Activated CD8-positive, alpha-beta memory T cell treated with anti-CD3 and anti-CD28 coated beads, Interleukin-2, amount 10 ng/mL, durations not matched to agents 7 days and 5 days (primary cell): ENCODE measurements around the gene PFDN5. TPM values are rescaled to one million over a fixed set of nuclear protein-coding genes. Genes with fewer than 3 reads are reported as not detected.

Experiments
- ATAC-seq: fragments of 150-1000 bp; cut with Tn5 transposase; one replicate; pipeline ENCODE4 v1.10.0; 2021; ENCODE audit warnings: moderate library complexity
- CTCF ChIA-PET: fragments of 350-600 bp; sonication (Branson Sonifier 250); formaldehyde crosslinking; loops from one replicate; lab custom pipeline; 2021; ENCODE audit warnings: antibody characterized with exemption; lab: Charles Lee
- DNase-seq: peaks from one replicate; pipeline ENCODE4 v3.0.0-alpha.2; 2020
- H3K27ac Mint-ChIP-seq: one replicate; pipeline ENCODE4 v1.8.0; 2021; ENCODE audit warnings: mild to moderate bottlenecking, mixed read lengths
- H3K27me3 Mint-ChIP-seq: one replicate; pipeline ENCODE4 v1.8.0; 2021; ENCODE audit warnings: mixed read lengths
- H3K36me3 Mint-ChIP-seq: one replicate; pipeline ENCODE4 v1.8.0; 2021; ENCODE audit warnings: mild to moderate bottlenecking, mixed read lengths
- H3K4me1 Mint-ChIP-seq: one replicate; pipeline ENCODE4 v1.8.0; 2021; ENCODE audit warnings: mixed read lengths
- H3K4me3 Mint-ChIP-seq: one replicate; pipeline ENCODE4 v1.8.0; 2021; ENCODE audit warnings: mild to moderate bottlenecking, moderate library complexity, mixed read lengths
- H3K9me3 Mint-ChIP-seq: one replicate; pipeline ENCODE4 v1.8.0; 2022; ENCODE audit warnings: low read depth, mixed read lengths
- total RNA-seq, 2 experiments: library from RNA; stranded (reverse); gene quantifications; one replicate each; pipeline ENCODE4 v1.2.3, GENCODE V29; 2021

The PFDN5 gene
- total RNA-seq: 100 to 1,000 TPM; 283 to 298 TPM

GRCh38 chr12:53295070-53295890 is at the start of gene PFDN5:
Gene PFDN5 (plus strand): TSS chr12:53295542. CDS start chr12:53295568, 26 bp downstream.
- H3K9me3 Mint-ChIP-seq: no peaks in the 10 kb centered on the region
- DNase-seq (peak; percentile 93), ATAC-seq (peak; percentile 88)
- H3K4me3 Mint-ChIP-seq: peak within 1 kb of the TSS; percentile 98
- peaks cover 49% of the 10 kb centered on the region for H3K4me1 Mint-ChIP-seq
- peaks cover 43% of the 10 kb centered on the region for H3K36me3 Mint-ChIP-seq
- H3K27ac Mint-ChIP-seq: peak within 1 kb of the TSS; percentile 92
- CTCF ChIA-PET: interaction anchor here (0.6 to 4.4 kb wide), 21 partner anchors 8 to 229 kb away, joined by 3 to 49 read pairs (median 4); partner anchors contain the start of genes AAAS, CSAD, ESPL1 and ZNF740
- no peaks in the 10 kb centered on the region for H3K27me3 Mint-ChIP-seq

DNA sequence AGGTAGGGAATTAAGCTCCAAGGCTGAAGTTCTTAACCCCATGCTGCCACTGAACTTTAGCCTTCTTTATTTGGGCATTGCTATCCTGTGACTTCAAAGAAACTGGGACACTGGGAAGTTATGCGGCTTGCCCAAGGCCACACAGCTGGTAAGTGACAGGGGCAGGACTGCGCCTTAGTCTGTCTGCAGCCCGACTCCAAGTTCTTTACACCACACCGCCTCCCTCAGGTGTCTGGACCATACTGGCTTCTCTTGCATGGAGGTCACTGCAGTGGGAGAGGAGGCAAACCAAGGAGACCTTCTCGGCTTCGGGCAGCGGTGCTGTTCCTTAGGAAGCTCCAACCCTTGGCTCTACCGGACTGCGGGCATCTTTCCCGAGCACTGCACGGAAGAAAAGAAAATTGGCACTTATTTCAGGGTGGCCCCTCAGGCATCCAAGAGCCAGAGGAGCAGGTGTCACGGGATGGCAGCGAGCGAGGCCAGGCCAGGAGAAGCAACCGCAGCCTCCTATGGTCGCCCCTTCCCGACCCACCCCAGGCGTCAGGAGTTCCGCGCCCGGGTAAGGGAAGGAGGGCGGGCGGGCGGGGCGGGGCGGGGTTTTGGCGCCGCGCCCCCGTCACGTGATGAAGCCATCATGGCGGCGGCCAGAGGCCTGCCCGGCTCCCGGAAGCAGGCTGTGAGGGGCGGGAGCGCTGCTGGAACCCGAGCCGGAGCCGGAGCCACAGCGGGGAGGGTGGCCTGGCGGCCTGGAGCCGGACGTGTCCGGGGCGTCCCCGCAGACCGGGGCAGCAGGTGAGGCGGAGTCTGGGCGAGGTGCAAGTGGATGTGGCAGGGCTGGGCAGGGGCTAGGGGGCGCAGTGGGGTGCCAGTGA is 43.6 kb upstream of the PFDN5 start:
- DNase-seq (peak; percentile 81), ATAC-seq (peak; percentile 89)
- Mint-ChIP-seq H3K36me3 (peaks cover 8% of the 10 kb centered on the region), H3K27ac (peak overlapping the region; percentile 88), H3K27me3 (no peaks in the 10 kb centered on the region), H3K4me3 (peak overlapping the region; percentile 99), H3K4me1 (peaks cover 42% of the 10 kb centered on the region), H3K9me3 (no peaks in the 10 kb centered on the region)
- CTCF ChIA-PET: interaction anchor here (0.7 to 11.5 kb wide), 19 partner anchors 9 to 197 kb away, joined by 3 to 294 read pairs (median 4); partner anchors contain the start of genes AAAS, CSAD, ESPL1 and ITGB7

GRCh38 chr12:53252349-53252916 is 42.9 kb upstream of the PFDN5 start:
- H3K9me3 Mint-ChIP-seq: no peaks in the 10 kb centered on the region
- DNase-seq (no peak), ATAC-seq (no peak)
- peak overlapping the region; percentile 99 for H3K4me3 Mint-ChIP-seq
- CTCF ChIA-PET: interaction anchor here (0.7 to 11.5 kb wide), 9 partner anchors 9 to 148 kb away, joined by 3 to 294 read pairs (median 11); partner anchors contain the start of genes AAAS, ESPL1 and ITGB7
- H3K27ac Mint-ChIP-seq: peak overlapping the region; percentile 88
- peaks cover 42% of the 10 kb centered on the region for H3K4me1 Mint-ChIP-seq
- H3K36me3 Mint-ChIP-seq: peaks cover 8% of the 10 kb centered on the region
- H3K27me3 Mint-ChIP-seq: no peaks in the 10 kb centered on the region

DNA sequence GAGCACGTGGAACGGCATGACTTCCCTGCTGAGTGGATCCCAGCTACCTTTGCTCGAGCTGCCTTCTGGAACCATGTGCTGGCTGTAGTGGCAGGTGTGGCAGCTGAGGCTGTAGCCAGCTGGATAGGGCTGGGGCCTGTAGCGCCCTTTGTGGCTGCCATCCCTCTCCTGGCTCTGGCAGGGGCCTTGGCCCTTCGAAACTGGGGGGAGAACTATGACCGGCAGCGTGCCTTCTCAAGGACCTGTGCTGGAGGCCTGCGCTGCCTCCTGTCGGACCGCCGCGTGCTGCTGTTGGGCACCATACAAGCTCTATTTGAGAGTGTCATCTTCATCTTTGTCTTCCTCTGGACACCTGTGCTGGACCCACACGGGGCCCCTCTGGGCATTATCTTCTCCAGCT is 42.0 kb upstream of the PFDN5 start:
- Mint-ChIP-seq H3K27me3 (no peaks in the 10 kb centered on the region), H3K36me3 (peaks cover 8% of the 10 kb centered on the region), H3K9me3 (no peaks in the 10 kb centered on the region), H3K4me3 (peak overlapping the region; percentile 99), H3K4me1 (peaks cover 44% of the 10 kb centered on the region), H3K27ac (peak overlapping the region; percentile 88)
- CTCF ChIA-PET: interaction anchor here (0.9 to 11.5 kb wide), 8 partner anchors 8 to 174 kb away, joined by 3 to 294 read pairs (median 8); partner anchors contain the start of genes ESPL1, ITGB7 and SPRYD3
- DNase-seq: no peak
- no peak for ATAC-seq

- Mint-ChIP-seq H3K9me3 (no peaks in the 10 kb centered on the region), H3K27ac (peak overlapping the region; percentile 25), H3K27me3 (no peaks in the 10 kb centered on the region), H3K36me3 (peaks cover 8% of the 10 kb centered on the region), H3K4me3 (no peak overlapping the region), H3K4me1 (peaks cover 53% of the 10 kb centered on the region)
- CTCF ChIA-PET: interaction anchor here (4.4 to 11.5 kb wide), 2 partner anchors 14 to 41 kb away, joined by 41 to 294 read pairs; partner anchors contain the start of genes ESPL1 and ITGB7
- ATAC-seq (no peak), DNase-seq (no peak)
Observed at GRCh38 chr12:53254816-53255545, 40.4 kb upstream of the PFDN5 start.

DNA sequence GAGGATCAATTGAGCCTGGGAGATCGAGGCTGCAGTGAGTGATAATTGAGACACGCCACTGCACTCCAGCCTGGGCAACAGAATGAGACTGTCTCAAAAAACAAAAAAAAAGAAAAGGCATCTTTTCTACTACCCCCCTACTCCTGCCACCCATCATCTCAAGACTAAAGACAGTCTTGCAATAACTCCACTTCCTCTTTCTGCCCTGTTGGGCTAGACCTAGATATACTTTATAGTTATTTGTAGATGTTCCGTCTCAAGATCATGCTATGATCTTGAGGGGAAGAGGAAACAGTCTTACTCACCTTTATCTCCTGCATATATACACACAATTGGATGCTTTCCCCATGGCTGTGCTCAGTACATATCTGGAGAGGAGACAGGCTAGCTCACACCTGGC is 39.3 kb upstream of the PFDN5 start:
- H3K4me3 Mint-ChIP-seq: no peak overlapping the region
- H3K9me3 Mint-ChIP-seq: no peaks in the 10 kb centered on the region
- CTCF ChIA-PET: interaction anchor here (11.5 kb wide), 1 partner anchor 42 kb away, joined by 294 read pairs; the partner anchor contains the start of gene ITGB7
- H3K27me3 Mint-ChIP-seq: no peaks in the 10 kb centered on the region
- peaks cover 8% of the 10 kb centered on the region for H3K36me3 Mint-ChIP-seq
- peak overlapping the region; percentile 24 for H3K27ac Mint-ChIP-seq
- no peak for ATAC-seq
- no peak for DNase-seq
- peaks cover 48% of the 10 kb centered on the region for H3K4me1 Mint-ChIP-seq

GRCh38 chr12:53258541-53259539 is 36.5 kb upstream of the PFDN5 start:
- Mint-ChIP-seq H3K9me3 (no peaks in the 10 kb centered on the region), H3K27me3 (no peaks in the 10 kb centered on the region), H3K4me1 (peaks cover 30% of the 10 kb centered on the region), H3K36me3 (peaks cover 2% of the 10 kb centered on the region), H3K27ac (peak overlapping the region; percentile 29), H3K4me3 (no peak overlapping the region)
- CTCF ChIA-PET: interaction anchor here (0.8 to 11.5 kb wide), 3 partner anchors 9 to 58 kb away, joined by 3 to 294 read pairs (median 4); partner anchors contain the start of genes ESPL1 and ITGB7
- ATAC-seq (no peak), DNase-seq (no peak)

- Mint-ChIP-seq H3K9me3 (no peaks in the 10 kb centered on the region), H3K27ac (no peak overlapping the region), H3K27me3 (no peaks in the 10 kb centered on the region), H3K4me3 (no peak overlapping the region), H3K4me1 (peaks cover 23% of the 10 kb centered on the region), H3K36me3 (no peaks in the 10 kb centered on the region)
- CTCF ChIA-PET: interaction anchor here (0.7 to 11.5 kb wide), 3 partner anchors 9 to 186 kb away, joined by 4 to 294 read pairs (median 4); partner anchors contain the start of gene ITGB7
- no peak for ATAC-seq
- no peak for DNase-seq
Observed at GRCh38 chr12:53259891-53260290, 35.5 kb upstream of the PFDN5 start.

DNA sequence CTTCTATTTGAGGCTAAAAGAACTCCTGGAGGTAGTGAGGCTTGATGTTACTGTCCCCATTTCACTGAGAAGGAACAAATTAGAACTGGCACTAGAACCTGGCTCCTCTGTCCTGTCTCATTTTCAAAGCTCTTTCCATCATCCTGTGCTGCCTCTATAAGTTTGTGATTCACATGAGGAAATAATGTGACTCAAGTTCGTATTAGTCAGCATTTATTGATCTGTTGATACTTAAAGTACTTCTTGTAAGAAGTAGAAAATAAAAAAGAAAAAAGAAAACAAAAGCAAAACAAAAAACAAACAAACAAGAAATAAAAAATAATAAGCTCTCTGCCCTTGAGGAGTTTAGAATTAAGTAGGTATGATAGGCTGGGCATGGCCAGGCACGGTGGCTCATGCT is 29.6 kb upstream of the PFDN5 start:
- peaks cover 32% of the 10 kb centered on the region for H3K4me1 Mint-ChIP-seq
- no peaks in the 10 kb centered on the region for H3K27me3 Mint-ChIP-seq

GRCh38 chr12:53267306-53267998 is 27.9 kb upstream of the PFDN5 start:
- peak overlapping the region; percentile 100 for H3K4me3 Mint-ChIP-seq
- peak; percentile 35 for ATAC-seq
- CTCF ChIA-PET: interaction anchor here (0.6 to 12.0 kb wide), 42 partner anchors 9 to 241 kb away, joined by 3 to 248 read pairs (median 4); partner anchors contain the start of genes AAAS, CSAD, ITGB7 and MYG1

More for the DNA sequence above, 29.6 kb upstream of the PFDN5 start:
- no peak for DNase-seq
- Mint-ChIP-seq H3K9me3 (no peaks in the 10 kb centered on the region), H3K27ac (no peak overlapping the region), H3K36me3 (peaks cover 24% of the 10 kb centered on the region), H3K4me3 (no peak overlapping the region)
- ATAC-seq: no peak
- CTCF ChIA-PET: interaction anchor here (1.1 to 12.0 kb wide), 7 partner anchors 21 to 106 kb away, joined by 3 to 248 read pairs (median 7); partner anchors contain the start of genes AAAS, ITGB7 and MYG1

More at GRCh38 chr12:53267306-53267998, 27.9 kb upstream of the PFDN5 start:
- peaks cover 43% of the 10 kb centered on the region for H3K4me1 Mint-ChIP-seq
- no peaks in the 10 kb centered on the region for H3K9me3 Mint-ChIP-seq
- peak overlapping the region; percentile 95 for H3K27ac Mint-ChIP-seq
- no peaks in the 10 kb centered on the region for H3K27me3 Mint-ChIP-seq
- peak; percentile 52 for DNase-seq
- H3K36me3 Mint-ChIP-seq: peaks cover 35% of the 10 kb centered on the region
